ENCODE measurements around the gene CADM1.

CADM1 gene

GRCh38 chr11:115224551-115224950 lies 279.7 kb downstream of the CADM1 start:
- no peak for DNase-seq (ENCODE audit: low read depth)
- Histone ChIP-seq H3K27me3 (replicated peaks; ENCODE audit: control insufficient read depth, insufficient read depth, low read length) (no peaks in the 10 kb centered on the region), H3K9ac (ENCODE audit: low read length) (no peak overlapping the region), H3K36me3 (ENCODE audit: control insufficient read depth, insufficient read depth, low read length, severe bottlenecking) (no peaks in the 10 kb centered on the region), H3K4me3 (ENCODE audit: low read length) (no peak overlapping the region), H3K9me3 (ENCODE audit: control insufficient read depth, low read length) (no peaks in the 10 kb centered on the region), H3K4me1 (ENCODE audit: control insufficient read depth, insufficient read depth, low read length) (no peaks in the 10 kb centered on the region)

- H3K4me1 ChIP-seq (ENCODE audit: control insufficient read depth, insufficient read depth, low read length) = no peaks in the 10 kb centered on the region
- H3K4me3 ChIP-seq (ENCODE audit: low read length) = no peak overlapping the region
- H3K36me3 ChIP-seq (ENCODE audit: control insufficient read depth, insufficient read depth, low read length, severe bottlenecking) = no peaks in the 10 kb centered on the region
- peaks cover 7% of the 10 kb centered on the region for H3K27me3 ChIP-seq (replicated peaks; ENCODE audit: control insufficient read depth, insufficient read depth, low read length)
- no peaks in the 10 kb centered on the region for H3K9me3 ChIP-seq (ENCODE audit: control insufficient read depth, low read length)
- DNase-seq (ENCODE audit: low read depth) = no peak
- H3K9ac ChIP-seq (ENCODE audit: low read length) = no peak overlapping the region
Observed at GRCh38 chr11:115222863-115223530, 281.2 kb downstream of the CADM1 start.

GRCh38 chr11:115222218-115222862 lies 281.9 kb downstream of the CADM1 start:
- Histone ChIP-seq H3K36me3 (ENCODE audit: control insufficient read depth, insufficient read depth, low read length, severe bottlenecking) (no peaks in the 10 kb centered on the region), H3K9me3 (ENCODE audit: control insufficient read depth, low read length) (no peaks in the 10 kb centered on the region), H3K9ac (ENCODE audit: low read length) (no peak overlapping the region), H3K27me3 (replicated peaks; ENCODE audit: control insufficient read depth, insufficient read depth, low read length) (peaks cover 7% of the 10 kb centered on the region), H3K4me1 (ENCODE audit: control insufficient read depth, insufficient read depth, low read length) (no peaks in the 10 kb centered on the region), H3K4me3 (ENCODE audit: low read length) (no peak overlapping the region)
- DNase-seq (ENCODE audit: low read depth) = no peak

GRCh38 chr11:115221461-115222069 lies 282.6 kb downstream of the CADM1 start:
- no peaks in the 10 kb centered on the region for H3K9me3 ChIP-seq (ENCODE audit: control insufficient read depth, low read length)
- H3K36me3 ChIP-seq (ENCODE audit: control insufficient read depth, insufficient read depth, low read length, severe bottlenecking) = no peaks in the 10 kb centered on the region
- no peak overlapping the region for H3K4me3 ChIP-seq (ENCODE audit: low read length)
- H3K27me3 ChIP-seq (replicated peaks; ENCODE audit: control insufficient read depth, insufficient read depth, low read length) = peaks cover 7% of the 10 kb centered on the region
- no peaks in the 10 kb centered on the region for H3K4me1 ChIP-seq (ENCODE audit: control insufficient read depth, insufficient read depth, low read length)
- no peak overlapping the region for H3K9ac ChIP-seq (ENCODE audit: low read length)
- DNase-seq (ENCODE audit: low read depth) = no peak

GRCh38 chr11:115220911-115221310 lies 283.3 kb downstream of the CADM1 start:
- no peak overlapping the region for H3K9ac ChIP-seq (ENCODE audit: low read length)
- no peaks in the 10 kb centered on the region for H3K36me3 ChIP-seq (ENCODE audit: control insufficient read depth, insufficient read depth, low read length, severe bottlenecking)
- H3K4me3 ChIP-seq (ENCODE audit: low read length) = no peak overlapping the region
- H3K4me1 ChIP-seq (ENCODE audit: control insufficient read depth, insufficient read depth, low read length) = no peaks in the 10 kb centered on the region
- DNase-seq (ENCODE audit: low read depth) = no peak
- H3K27me3 ChIP-seq (replicated peaks; ENCODE audit: control insufficient read depth, insufficient read depth, low read length) = peaks cover 7% of the 10 kb centered on the region
- H3K9me3 ChIP-seq (ENCODE audit: control insufficient read depth, low read length) = no peaks in the 10 kb centered on the region

DNA sequence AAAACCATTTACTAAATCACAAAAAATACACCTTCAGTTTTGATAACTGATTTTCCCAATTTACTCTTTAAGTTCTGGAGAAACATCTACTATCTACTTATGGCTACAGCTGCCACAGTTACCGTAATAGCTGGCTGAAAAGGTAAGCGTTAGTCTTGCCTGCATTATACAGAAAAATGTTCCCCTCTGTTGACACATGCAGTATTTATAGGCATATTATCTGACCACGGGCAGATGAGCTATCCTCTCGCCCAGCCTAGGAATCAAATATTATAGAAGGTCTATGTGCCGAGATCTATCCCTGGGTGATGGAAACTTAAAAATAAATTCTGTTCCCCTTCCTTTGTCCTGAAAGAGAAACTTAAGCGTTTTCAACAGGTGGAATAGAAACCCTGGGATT lies 283.8 kb downstream of the CADM1 start:
- DNase-seq (ENCODE audit: low read depth) = no peak
- H3K36me3 ChIP-seq (ENCODE audit: control insufficient read depth, insufficient read depth, low read length, severe bottlenecking) = no peaks in the 10 kb centered on the region
- no peaks in the 10 kb centered on the region for H3K4me1 ChIP-seq (ENCODE audit: control insufficient read depth, insufficient read depth, low read length)
- H3K27me3 ChIP-seq (replicated peaks; ENCODE audit: control insufficient read depth, insufficient read depth, low read length) = peaks cover 7% of the 10 kb centered on the region
- H3K4me3 ChIP-seq (ENCODE audit: low read length) = no peak overlapping the region
- H3K9ac ChIP-seq (ENCODE audit: low read length) = no peak overlapping the region
- no peaks in the 10 kb centered on the region for H3K9me3 ChIP-seq (ENCODE audit: control insufficient read depth, low read length)

DNA sequence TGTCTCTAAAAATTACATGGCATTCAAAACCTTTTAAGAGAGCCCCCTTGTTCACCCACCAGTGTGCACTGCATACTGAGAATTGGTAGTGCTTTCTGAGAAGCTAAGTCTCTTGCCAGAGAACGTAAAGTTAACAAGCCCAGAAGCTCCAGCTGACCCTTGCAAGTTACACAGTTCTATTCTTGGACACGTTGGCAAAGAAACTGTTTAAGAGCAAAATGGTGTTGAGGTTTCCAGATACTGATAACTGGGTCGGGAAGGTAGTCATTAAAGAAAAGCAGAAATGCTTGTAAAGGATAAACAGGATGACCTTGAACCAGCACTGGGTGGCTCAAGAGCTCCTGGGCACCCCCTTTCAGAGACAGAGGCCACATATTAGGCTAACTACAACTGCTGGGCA lies 284.8 kb downstream of the CADM1 start:
- Histone ChIP-seq H3K9ac (ENCODE audit: low read length) (no peak overlapping the region), H3K4me3 (ENCODE audit: low read length) (no peak overlapping the region), H3K4me1 (ENCODE audit: control insufficient read depth, insufficient read depth, low read length) (no peaks in the 10 kb centered on the region), H3K9me3 (ENCODE audit: control insufficient read depth, low read length) (no peaks in the 10 kb centered on the region), H3K36me3 (ENCODE audit: control insufficient read depth, insufficient read depth, low read length, severe bottlenecking) (no peaks in the 10 kb centered on the region), H3K27me3 (replicated peaks; ENCODE audit: control insufficient read depth, insufficient read depth, low read length) (peaks cover 7% of the 10 kb centered on the region)
- DNase-seq (ENCODE audit: low read depth) = no peak

DNA sequence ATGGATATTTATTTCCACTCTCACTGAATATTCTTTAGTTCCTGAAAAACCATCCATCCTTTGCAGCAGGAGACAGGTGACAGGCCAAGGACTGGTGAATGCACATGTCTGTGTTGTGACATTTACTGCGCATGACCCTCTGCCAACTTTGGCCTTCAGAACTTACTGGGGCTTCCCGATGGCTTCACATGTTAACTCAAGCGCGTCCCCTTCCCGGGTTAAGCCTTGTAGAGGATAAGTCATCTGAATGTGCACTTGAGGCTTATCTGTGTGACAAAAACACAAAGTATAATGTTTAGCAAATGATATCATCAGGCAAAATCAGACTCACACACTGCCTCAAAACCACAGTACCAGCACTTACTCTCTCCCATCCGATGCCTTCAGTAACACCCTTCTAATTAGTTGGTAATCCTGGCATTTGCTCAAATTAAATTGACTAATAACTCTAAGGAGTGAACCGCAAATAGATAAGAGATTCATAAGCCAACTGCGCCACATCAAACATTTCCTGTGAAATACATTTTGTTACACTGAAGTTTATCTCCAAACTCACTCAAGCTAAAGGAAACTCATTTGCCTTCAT lies 286.4 kb downstream of the CADM1 start:
- H3K4me1 ChIP-seq (ENCODE audit: control insufficient read depth, insufficient read depth, low read length) = no peaks in the 10 kb centered on the region
- DNase-seq (ENCODE audit: low read depth) = no peak

GRCh38 chr11:115215694-115216617 lies 288.3 kb downstream of the CADM1 start:
- Histone ChIP-seq H3K4me1 (ENCODE audit: control insufficient read depth, insufficient read depth, low read length) (no peaks in the 10 kb centered on the region), H3K36me3 (ENCODE audit: control insufficient read depth, insufficient read depth, low read length, severe bottlenecking) (no peaks in the 10 kb centered on the region), H3K4me3 (ENCODE audit: low read length) (no peak overlapping the region), H3K9ac (ENCODE audit: low read length) (no peak overlapping the region), H3K9me3 (ENCODE audit: control insufficient read depth, low read length) (no peaks in the 10 kb centered on the region), H3K27me3 (replicated peaks; ENCODE audit: control insufficient read depth, insufficient read depth, low read length) (peaks cover 7% of the 10 kb centered on the region)
- no peak for DNase-seq (ENCODE audit: low read depth)

More for the DNA sequence above, 286.4 kb downstream of the CADM1 start:
- Histone ChIP-seq H3K27me3 (replicated peaks; ENCODE audit: control insufficient read depth, insufficient read depth, low read length) (peaks cover 7% of the 10 kb centered on the region), H3K9me3 (ENCODE audit: control insufficient read depth, low read length) (no peaks in the 10 kb centered on the region), H3K9ac (ENCODE audit: low read length) (no peak overlapping the region), H3K36me3 (ENCODE audit: control insufficient read depth, insufficient read depth, low read length, severe bottlenecking) (no peaks in the 10 kb centered on the region), H3K4me3 (ENCODE audit: low read length) (no peak overlapping the region)

DNA sequence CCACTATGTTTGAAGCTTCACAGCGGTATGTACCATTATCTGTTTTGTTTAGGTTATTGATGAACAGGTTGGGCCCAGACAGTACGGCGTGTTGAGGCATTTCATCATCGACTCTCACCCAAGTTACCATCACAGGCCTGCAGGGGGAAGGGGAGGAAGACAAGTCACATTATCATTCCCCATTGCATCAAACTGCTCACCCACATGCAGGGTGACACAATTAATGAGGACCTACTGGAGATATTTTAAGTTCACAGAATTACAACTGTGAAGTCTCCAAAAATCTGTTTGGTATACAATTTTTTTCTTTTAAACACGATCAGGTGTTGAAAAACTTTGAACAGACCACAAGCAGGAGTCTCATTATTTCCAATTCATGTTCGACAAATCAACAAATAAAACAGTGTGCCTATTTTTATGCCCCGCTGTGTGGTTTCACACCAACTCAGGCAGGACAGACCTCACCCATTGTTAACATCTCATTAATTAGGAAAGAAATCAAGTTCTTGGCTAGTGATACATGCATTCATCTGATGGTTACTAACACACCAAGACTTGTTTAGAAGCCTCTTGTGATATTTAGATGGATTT lies 289.5 kb downstream of the CADM1 start:
- Histone ChIP-seq H3K9me3 (ENCODE audit: control insufficient read depth, low read length) (no peaks in the 10 kb centered on the region), H3K9ac (ENCODE audit: low read length) (no peak overlapping the region), H3K36me3 (ENCODE audit: control insufficient read depth, insufficient read depth, low read length, severe bottlenecking) (no peaks in the 10 kb centered on the region), H3K4me3 (ENCODE audit: low read length) (no peak overlapping the region), H3K27me3 (replicated peaks; ENCODE audit: control insufficient read depth, insufficient read depth, low read length) (peaks cover 7% of the 10 kb centered on the region), H3K4me1 (ENCODE audit: control insufficient read depth, insufficient read depth, low read length) (no peaks in the 10 kb centered on the region)
- DNase-seq (ENCODE audit: low read depth) = no peak

Measured in adipocyte (in vitro differentiated cells).